ENCODE measurements around the gene PLK2. TPM values are rescaled to one million over a fixed set of nuclear protein-coding genes. Genes with fewer than 3 reads are reported as not detected.

PLK2 gene
- total and polyA plus RNA-seq, 9 of the 15 experiments (the other 6 are each of a cell fraction or from before 2014, with no cell fraction given) = 0.58 TPM; not detected in 8

DNA sequence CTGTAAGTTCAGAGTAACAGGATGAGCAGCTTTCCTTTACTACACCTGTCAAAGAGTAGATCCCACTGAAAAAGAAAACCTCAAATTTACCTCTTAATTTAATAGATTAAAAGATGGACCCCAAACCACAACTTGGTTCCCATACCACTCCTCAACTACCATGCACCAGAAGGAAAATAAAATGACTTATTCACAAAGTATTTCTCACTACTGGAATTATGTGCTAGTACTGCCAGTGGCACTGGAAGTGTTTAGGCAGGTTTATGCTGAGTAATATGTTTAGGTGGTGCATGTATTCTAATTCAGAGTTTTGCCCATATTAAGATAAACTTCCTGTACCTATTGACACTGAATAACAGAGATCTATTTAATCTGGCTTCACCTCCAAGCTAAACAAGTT is 6.6 kb downstream of the PLK2 start:
- H3K9me3 ChIP-seq (replicated peaks; ENCODE audit: control insufficient read depth, insufficient read depth, low read depth, low read length) = no peaks in the 10 kb centered on the region
- ATAC-seq = no peak
- intact Hi-C loops (cut with micrococcal nuclease) = no loop called here
- H4K20me1 ChIP-seq (replicated peaks; ENCODE audit: control insufficient read depth, insufficient read depth, low read length) = no peaks in the 10 kb centered on the region
- H3K9me1 ChIP-seq (ENCODE audit: control insufficient read depth, insufficient read depth, low read length) = no peaks in the 10 kb centered on the region
- no peaks in the 10 kb centered on the region for H3K27me3 ChIP-seq (ENCODE audit: control insufficient read depth in 2 of 2, insufficient read depth in 2 of 2, low read length in 2 of 2)
- H3K9ac ChIP-seq (ENCODE audit: insufficient read depth in 1 of 2, low read depth in 2 of 2, low read length in 2 of 2) = no peak overlapping the region
- CTCF ChIA-PET (ENCODE audit: low intra/inter-chr PET ratio) = no interaction called here
- no peaks in the 10 kb centered on the region for H3K36me3 ChIP-seq (ENCODE audit: control insufficient read depth, insufficient read depth, low read length)
- no TSS peak for BruUV-seq (replicated peaks)
- in situ Hi-C loops (cut with MboI) = loop anchor here (25.0 kb wide), 2 partner anchors 666 to 966 kb away; partner anchors contain the start of gene ACTBL2
- H2AFZ ChIP-seq (ENCODE audit: low read depth, low read length) = no peak overlapping the region
- no peak overlapping the region for H3K4me3 ChIP-seq
- H3K4me2 ChIP-seq (ENCODE audit: insufficient read depth, low read length) = no peak overlapping the region
- no peak for TF ChIP-seq XRCC3 (IDR thresholded peaks at IDR 0.05)
- no peak for TF ChIP-seq SMARCE1 (IDR thresholded peaks at IDR 0.05)
- TF ChIP-seq ETV5 (CRISPR knock-in tag; IDR thresholded peaks at IDR 0.05; ENCODE audit: low read depth) = no peak
- no peak for TF ChIP-seq ZNF584 (CRISPR knock-in tag; IDR thresholded peaks at IDR 0.05; ENCODE audit: low read depth)
- no peak for TF ChIP-seq TEAD2 (tag; IDR thresholded peaks at IDR 0.05)
- H3K4me1 ChIP-seq (replicated peaks in 1 of 2; ENCODE audit: control insufficient read depth in 2 of 2, insufficient read depth in 2 of 2, low read length in 2 of 2) = no peaks in the 10 kb centered on the region
- FAIRE-seq = no peak
- POLR2A ChIA-PET = no interaction called here
- no peak for DNase-seq (ENCODE audit: extremely low read depth in 1 of 4, low spot score in 3 of 4)
- no peaks in the 10 kb centered on the region for H3K79me2 ChIP-seq (ENCODE audit: control insufficient read depth, insufficient read depth, low read length)
- no peak overlapping the region for H3K27ac ChIP-seq (ENCODE audit: extremely low read depth, low read depth, low read length)

DNA sequence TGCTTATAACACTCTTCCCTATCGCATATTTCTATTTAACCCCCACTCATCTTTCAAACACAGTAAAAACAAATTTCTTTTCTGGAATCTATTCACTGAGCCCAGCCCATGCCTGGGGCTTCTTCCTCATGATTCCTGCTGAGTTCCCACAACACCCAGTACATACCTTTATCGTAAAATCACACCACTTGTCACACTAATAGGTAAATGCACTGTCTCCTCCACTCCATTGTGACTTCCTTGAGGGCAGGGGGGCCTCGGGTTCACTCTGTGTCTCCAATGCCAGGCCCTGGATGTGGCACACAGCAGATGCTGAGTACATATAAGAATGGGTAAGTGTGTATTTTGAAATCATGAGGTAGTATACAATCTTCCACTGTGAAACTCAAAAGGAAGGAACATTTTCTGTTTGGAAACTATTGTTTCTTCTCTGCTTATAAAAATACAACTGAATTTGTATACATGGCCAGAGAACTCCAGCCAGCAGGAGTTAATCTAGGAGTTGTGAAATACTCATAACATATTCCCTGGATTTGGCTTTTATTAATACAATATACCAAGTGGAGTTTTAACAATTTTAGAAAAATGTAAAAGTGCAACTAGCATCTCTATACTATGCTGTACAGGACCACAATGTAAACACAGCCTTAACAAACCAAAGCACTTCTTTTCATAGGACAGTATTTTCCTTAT is 7.2 kb downstream of the PLK2 start:
- FAIRE-seq = no peak
- Histone ChIP-seq H3K4me1 (replicated peaks in 1 of 2; ENCODE audit: control insufficient read depth in 2 of 2, insufficient read depth in 2 of 2, low read length in 2 of 2) (no peaks in the 10 kb centered on the region), H3K9me1 (ENCODE audit: control insufficient read depth, insufficient read depth, low read length) (no peaks in the 10 kb centered on the region), H3K4me3 (no peak overlapping the region), H3K9me3 (replicated peaks; ENCODE audit: control insufficient read depth, insufficient read depth, low read depth, low read length) (no peaks in the 10 kb centered on the region), H2AFZ (ENCODE audit: low read depth, low read length) (no peak overlapping the region), H3K79me2 (ENCODE audit: control insufficient read depth, insufficient read depth, low read length) (no peaks in the 10 kb centered on the region), H4K20me1 (replicated peaks; ENCODE audit: control insufficient read depth, insufficient read depth, low read length) (no peaks in the 10 kb centered on the region), H3K36me3 (ENCODE audit: control insufficient read depth, insufficient read depth, low read length) (no peaks in the 10 kb centered on the region), H3K4me2 (ENCODE audit: insufficient read depth, low read length) (no peak overlapping the region), H3K27me3 (ENCODE audit: control insufficient read depth in 2 of 2, insufficient read depth in 2 of 2, low read length in 2 of 2) (no peaks in the 10 kb centered on the region), H3K27ac (ENCODE audit: extremely low read depth, low read depth, low read length) (no peak overlapping the region), H3K9ac (ENCODE audit: insufficient read depth in 1 of 2, low read depth in 2 of 2, low read length in 2 of 2) (no peak overlapping the region)
- WGBS (ENCODE audit: insufficient coverage, low coverage, missing lambda C conversion rate) = 0% methylated on average over 3 of the region's 3 CpGs
- in situ Hi-C loops (cut with MboI) = loop anchor here (25.0 kb wide), 2 partner anchors 665 to 965 kb away; partner anchors contain the start of gene ACTBL2
- intact Hi-C loops (cut with micrococcal nuclease) = no loop called here
- no peak for TF ChIP-seq MAFG (tag; conservative IDR thresholded peaks at IDR 0.05)
- DNase-seq (ENCODE audit: extremely low read depth in 1 of 4, low spot score in 3 of 4) = no peak
- ChIA-PET CTCF (ENCODE audit: low intra/inter-chr PET ratio) (no interaction called here), POLR2A (no interaction called here)
- ATAC-seq = no peak
- BruUV-seq (replicated peaks) = no TSS peak
